GM12872 (cell line): ENCODE data around the gene AGPAT4.

Experiments
- TF ChIP-seq, protein P1 (sequence below): IDR thresholded peaks from 3 replicates; pipeline ENCODE4 v1.5.1; 2011; ENCODE audit warnings: low read depth, mild to moderate bottlenecking, low read length, moderate library complexity; ENCODE audit not compliant: insufficient read depth

AGPAT4 gene

DNA sequence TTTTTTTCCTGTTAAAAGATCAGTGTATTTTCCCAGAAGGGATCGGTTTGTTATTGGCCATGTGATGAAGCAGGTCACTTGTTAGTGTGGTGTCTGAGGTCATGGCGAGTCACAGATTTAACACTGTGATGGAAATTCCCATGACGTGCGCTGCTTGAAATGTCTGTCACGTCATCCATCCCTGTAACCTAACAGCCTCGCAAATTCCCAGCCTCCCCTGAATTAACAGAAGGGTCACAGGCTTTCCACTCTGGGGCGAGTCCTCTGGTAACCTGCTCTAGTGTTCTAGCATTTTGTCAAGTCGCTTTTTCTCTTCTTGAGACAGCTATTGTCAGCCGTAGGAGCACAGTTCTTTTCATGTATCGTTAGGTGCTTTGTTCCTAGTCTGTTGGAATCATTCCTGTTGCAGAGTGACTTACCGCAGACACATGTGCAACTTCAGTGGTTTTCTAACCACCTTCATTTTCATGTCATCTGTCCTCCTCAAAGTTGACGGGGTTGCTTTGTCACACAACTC lies 145.1 kb downstream of the AGPAT4 start:
- TF ChIP-seq, protein P1, sequence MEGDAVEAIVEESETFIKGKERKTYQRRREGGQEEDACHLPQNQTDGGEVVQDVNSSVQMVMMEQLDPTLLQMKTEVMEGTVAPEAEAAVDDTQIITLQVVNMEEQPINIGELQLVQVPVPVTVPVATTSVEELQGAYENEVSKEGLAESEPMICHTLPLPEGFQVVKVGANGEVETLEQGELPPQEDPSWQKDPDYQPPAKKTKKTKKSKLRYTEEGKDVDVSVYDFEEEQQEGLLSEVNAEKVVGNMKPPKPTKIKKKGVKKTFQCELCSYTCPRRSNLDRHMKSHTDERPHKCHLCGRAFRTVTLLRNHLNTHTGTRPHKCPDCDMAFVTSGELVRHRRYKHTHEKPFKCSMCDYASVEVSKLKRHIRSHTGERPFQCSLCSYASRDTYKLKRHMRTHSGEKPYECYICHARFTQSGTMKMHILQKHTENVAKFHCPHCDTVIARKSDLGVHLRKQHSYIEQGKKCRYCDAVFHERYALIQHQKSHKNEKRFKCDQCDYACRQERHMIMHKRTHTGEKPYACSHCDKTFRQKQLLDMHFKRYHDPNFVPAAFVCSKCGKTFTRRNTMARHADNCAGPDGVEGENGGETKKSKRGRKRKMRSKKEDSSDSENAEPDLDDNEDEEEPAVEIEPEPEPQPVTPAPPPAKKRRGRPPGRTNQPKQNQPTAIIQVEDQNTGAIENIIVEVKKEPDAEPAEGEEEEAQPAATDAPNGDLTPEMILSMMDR, result no peak

DNA sequence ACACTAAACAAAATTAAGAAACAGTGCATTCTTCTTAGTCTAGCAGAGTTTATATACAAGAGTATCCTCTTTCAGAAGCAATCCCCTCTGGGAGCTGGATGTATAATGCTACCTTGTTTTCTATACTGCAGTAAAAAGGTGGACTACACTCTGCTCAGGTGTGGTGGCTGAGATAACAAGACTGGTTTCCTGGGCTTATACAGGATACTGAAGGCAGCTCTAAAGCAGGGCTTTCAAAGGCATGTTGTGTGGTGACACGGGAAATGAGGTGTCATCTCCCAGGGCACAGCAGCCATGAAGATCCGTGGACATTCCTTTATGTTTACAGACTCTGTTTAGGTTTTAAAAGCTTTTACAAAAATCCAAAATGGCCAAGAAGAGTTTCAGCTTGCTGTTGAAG lies 145.6 kb downstream of the AGPAT4 start:
- TF ChIP-seq, protein P1, result no peak

DNA sequence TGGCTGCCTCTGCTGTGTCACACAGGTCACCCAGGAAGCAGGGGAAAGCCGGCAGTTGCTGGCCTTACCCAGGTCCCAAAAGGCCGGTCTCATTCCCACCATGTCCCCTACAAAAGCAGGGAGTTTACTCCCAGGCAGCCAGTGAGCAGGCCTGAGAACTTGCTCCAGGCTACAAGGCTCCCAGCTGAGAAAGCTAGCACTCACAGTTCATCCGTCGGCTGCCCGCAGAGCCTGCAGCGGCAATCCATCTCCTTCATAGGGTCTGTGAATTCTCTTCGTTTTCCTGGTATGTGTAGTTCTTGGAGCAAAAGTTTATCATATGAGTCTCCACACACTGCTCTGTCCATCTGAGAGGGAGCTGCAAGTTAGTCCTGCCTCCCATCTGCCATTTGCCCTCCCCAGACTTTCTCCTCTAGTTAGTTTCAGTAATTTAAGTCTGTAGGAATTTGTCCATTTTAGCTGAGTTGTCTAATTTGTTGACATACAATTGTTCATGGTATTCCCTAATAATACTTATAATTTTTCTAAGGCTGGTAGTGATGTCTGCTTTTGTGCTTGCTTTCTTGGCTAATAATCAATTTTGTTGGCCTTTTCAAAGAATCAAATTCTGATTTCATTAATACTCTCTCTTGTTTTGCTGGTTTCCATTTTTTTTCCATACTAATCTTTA lies 146.7 kb downstream of the AGPAT4 start:
- TF ChIP-seq, protein P1, result no peak

DNA sequence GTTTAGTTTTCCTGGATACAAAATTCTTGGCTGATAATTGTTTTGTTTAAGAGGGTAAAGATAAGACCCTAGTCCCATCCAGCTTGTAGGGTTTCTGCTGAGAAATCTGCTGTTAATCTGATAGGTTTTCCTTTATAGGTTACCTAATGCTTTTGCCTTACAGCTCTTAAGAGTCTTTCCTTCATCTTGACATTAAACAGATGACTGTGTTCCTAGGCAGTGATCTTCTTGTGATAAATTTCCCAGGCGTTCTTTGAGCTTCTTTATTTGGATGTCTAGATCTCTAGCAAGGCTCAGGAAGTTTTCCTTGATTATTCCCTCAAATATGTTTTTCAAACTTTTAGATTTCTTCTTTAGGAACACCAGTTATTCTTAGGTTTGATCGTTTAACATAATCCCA lies 148.3 kb downstream of the AGPAT4 start:
- TF ChIP-seq, protein P1, result no peak

DNA sequence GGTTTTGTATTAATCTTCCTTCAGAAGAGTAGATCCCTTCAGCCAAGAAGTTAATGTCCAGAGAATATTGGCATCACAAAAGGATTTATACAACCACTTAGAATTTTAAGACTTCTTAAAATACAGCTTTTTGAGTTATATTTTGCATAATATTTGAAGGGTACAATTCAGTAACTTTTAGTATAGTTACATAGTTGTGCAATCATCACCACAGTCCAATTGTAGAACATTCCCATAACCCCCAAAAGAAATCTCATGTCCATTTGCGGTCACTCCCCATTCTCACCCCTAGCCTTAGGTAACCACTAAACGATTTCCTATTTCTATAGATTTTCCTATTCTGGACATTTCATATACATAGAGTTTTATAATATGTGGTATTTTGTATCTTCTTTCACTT lies 155.9 kb downstream of the AGPAT4 start:
- TF ChIP-seq, protein P1, result no peak

DNA sequence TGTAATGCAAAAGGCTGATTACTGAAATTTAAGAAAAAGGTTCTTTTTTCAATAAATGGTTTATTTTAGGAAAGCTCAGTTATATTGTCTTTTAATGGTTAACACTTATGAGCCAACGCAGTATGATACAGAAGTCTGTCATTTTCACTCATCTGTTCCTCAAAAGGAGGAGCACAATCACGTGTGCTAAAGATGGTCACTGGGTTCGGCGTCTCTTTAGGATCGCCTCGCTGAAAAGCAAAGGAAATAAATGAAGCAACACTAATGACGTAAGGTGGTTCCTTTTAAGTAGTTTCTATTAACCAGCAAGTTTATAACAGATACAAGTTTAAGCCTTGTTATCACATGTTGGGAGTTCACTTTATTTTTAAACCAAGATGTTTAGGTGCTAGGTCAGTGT lies 156.6 kb downstream of the AGPAT4 start:
- TF ChIP-seq, protein P1, result no peak

DNA sequence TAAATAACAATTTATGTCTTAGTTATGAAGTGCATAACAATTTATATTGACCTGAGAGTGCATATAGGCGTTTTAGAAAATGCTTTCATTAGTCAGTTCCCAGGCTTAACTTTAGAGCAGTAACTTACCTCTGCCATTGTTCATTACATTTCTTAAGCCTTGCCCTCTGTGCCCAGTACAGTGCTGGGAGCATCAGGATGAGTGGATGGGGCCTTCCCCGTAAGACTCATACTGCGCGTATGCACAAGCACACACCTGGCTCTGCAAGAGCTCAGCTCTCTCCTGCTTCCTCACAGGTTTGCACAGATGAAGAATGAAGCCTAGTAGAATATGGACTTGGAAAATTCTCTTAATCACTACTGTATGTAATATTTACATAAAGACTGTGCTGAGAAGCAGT lies 157.3 kb downstream of the AGPAT4 start:
- TF ChIP-seq, protein P1, result no peak
